HG03175 (cell line): ENCODE measurements around the gene ACER3.
"Not testable (repeated sequence)": the region's sequence is repeated elsewhere in the genome, so short reads cannot be mapped to it uniquely, and the experiment has no call there.

Experiments used
- ATAC-seq: cut with Tn5 transposase; IDR thresholded peaks from one replicate; pipeline ENCODE4 v1.9.1; 2021; ENCODE audit warnings: mild to moderate bottlenecking, moderate library complexity; ENCODE audit not compliant: unreplicated experiment

ACER3 gene

GRCh38 chr11:76836613-76837291, 24.0 kb upstream of the ACER3 start:
- no peak for ATAC-seq

GRCh38 chr11:76837696-76838677, 22.7 kb upstream of the ACER3 start:
- no peak for ATAC-seq

GRCh38 chr11:76838678-76839068, 22.0 kb upstream of the ACER3 start:
- no peak for ATAC-seq

- no peak for ATAC-seq
Observed at GRCh38 chr11:76839311-76839710, 21.4 kb upstream of the ACER3 start.

DNA sequence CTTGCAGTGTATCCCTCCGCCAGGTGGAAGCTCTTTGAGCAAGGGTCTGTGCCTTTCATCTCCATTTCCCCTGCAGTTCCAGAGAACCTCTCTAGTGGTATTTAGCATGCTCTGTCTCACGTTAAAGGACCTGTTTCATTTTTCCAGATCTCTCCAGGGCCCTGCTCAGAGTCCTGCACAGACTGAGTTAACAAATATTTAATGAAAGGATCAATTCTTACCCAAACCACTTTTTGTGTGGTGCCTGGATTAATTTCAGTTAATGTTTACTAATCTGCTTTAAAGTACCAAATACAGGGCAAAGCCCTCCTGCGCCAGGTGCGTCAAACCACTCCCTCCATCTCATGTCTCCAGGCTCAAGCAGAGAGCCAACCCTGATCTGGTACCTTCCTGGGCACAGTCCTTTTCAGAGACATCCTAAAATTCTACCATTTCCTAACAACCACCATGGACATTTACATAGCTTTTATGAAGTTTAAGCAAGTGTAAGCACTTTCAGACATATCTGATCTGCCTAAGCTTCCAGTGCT, 18.7 kb upstream of the ACER3 start:
- ATAC-seq: no peak

GRCh38 chr11:76843907-76844306, 16.8 kb upstream of the ACER3 start:
- ATAC-seq: no peak

DNA sequence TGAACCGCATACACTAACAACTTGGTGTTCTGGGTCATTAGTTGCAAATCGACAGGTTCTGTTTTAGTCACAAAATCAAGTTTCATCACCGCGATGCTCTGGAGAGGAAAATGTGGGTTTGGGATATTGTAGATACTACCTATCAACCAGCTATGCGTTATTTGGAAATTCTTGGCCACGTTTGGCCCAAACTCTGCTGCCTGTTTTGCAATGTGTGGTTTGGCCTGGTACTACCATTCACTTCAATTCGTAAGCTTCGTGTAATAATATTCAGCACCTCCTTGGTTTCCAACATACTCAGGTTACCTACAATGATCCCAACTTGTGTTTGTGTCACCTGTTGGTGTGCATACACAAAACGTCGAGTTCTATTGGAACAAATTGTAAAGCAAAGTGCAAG, 16.2 kb upstream of the ACER3 start:
- ATAC-seq: no peak

GRCh38 chr11:76845069-76845468, 15.6 kb upstream of the ACER3 start:
- no peak for ATAC-seq

DNA sequence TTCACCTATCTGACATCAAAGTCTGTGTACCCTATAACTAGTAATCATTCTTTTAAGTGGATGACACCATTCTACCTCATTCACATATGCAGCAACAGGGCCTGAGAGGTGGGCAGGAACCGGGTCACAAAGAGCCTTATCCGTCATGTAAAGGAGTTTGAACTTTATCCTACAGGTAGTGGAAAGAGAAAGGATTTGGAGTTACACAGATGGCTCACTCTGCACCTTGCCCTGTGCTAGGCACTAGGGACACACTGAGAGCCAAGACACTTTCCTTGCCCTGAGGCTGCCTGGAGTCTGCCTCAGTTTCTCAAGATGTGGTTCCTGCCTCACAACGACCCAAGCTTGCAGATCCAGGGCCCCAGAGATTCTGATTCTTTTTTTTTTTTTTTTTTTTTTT, 14.3 kb upstream of the ACER3 start:
- ATAC-seq: no peak

- ATAC-seq: no peak
Observed at GRCh38 chr11:76849376-76849775, 11.3 kb upstream of the ACER3 start.

GRCh38 chr11:76850130-76850529, 10.6 kb upstream of the ACER3 start:
- ATAC-seq: no peak

GRCh38 chr11:76850815-76851214, 9.9 kb upstream of the ACER3 start:
- no peak for ATAC-seq

DNA sequence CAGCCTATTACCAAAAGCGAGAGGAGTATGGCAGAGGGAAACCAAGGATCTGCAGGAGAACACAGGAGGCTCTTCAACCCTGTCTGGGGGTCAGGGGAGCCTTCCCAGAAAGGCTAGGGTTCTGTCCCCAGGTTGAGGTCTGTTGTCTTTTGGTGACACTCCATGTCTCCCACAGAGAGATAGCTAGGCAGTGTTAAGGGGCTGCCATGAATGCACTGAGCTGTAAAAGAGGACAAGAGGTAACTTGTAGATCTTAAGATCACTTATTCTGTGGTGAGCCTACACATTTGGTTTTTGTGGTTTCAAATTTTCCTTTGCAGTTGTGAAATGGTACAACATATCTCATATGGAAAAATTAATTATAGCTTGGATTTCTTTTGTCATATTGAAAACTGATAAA, 6.0 kb upstream of the ACER3 start:
- ATAC-seq: no peak

- not testable (repeated sequence) for ATAC-seq
Observed at GRCh38 chr11:76855670-76856069, 5.0 kb upstream of the ACER3 start.

DNA sequence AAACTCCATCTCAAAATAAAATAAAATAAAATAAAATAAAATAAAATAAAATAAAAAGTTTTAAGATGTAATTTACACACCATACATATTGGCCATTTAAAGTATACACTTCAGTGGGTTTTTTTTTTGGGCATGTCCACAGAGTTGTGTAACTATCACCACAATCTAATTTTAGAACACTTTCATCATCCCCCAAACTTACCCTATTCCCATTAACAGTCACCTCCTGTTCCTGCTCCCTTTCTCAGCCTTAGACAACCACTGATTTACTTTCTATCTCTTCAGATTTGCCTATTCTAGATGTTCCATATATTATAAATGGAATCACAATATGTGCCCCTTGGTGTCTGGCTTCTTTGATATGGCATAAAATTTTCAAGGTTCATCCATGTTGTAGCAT, 4.6 kb upstream of the ACER3 start:
- ATAC-seq: no peak

DNA sequence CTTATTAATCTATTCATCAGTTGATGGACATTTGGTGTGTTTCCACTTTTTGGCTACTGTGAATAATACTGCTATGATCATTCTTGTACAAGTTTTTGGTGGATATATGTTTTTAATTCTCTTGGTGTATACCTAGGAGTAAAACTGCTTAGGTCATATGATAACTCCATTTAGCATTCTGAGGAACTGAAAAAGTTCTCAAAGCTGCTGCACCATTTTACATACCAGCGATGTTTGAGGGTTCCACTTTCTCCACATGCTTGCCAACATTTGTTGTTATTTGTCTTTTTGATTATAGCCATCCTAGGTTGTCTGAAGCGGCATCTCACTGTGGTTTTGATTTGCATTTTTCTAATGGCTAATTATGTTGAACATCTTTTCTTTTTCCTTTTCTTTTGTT, 4.1 kb upstream of the ACER3 start:
- no peak for ATAC-seq

DNA sequence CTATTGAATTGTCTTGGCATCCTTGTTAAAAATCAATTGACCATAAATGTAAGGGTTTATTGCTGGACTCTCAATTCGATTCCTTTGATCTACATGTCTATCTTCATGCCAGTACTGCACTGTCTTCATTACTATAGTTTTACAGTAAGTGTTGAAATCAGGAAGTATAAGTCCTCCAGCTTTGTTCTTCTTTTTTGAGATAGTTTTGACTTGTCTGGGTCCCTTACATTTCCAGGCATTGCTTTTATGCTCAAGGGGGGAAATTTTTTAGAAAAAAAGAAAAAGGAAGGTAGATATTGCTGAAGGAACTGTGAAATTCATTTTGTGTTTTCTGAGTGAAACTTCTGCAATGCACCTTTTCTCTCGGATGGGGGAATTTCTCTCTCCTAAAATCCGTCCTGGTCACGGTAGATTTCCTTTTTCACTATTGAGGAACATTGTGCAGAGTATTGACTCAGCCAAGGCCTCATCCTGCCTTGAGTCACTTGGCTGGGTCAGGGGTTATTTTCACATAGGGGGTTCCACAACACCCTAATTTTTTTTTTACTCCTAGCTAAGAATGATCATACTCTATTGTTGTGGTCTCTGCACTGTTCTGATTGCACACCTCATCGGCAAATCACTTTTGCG, 2.8 kb upstream of the ACER3 start:
- ATAC-seq: no peak

DNA sequence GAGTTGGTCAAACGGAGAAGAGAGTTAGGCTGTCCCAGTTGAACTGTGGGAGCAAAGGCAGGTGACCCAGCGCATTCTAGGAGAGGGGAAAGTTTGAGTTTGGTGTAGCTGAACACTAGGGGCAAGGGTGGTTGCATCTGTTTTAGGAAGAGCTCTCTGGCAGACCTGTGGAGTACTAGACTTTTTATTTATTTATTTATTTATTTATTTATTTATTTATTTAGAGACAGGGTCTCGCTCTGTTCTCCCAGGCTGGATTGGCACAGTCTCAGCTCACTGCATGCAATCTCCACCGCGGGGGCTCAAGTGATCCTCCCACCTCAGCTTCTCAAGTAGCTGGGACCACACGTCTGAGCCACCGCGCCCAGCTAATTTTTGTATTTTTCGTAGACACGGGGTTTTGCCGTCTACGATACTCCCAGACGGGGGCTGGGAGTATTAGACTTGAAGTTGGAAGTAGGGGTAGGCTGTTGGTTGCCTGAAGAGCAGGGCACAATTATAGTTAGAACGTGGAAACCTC, 950 bp upstream of the ACER3 start:
- ATAC-seq: no peak

DNA sequence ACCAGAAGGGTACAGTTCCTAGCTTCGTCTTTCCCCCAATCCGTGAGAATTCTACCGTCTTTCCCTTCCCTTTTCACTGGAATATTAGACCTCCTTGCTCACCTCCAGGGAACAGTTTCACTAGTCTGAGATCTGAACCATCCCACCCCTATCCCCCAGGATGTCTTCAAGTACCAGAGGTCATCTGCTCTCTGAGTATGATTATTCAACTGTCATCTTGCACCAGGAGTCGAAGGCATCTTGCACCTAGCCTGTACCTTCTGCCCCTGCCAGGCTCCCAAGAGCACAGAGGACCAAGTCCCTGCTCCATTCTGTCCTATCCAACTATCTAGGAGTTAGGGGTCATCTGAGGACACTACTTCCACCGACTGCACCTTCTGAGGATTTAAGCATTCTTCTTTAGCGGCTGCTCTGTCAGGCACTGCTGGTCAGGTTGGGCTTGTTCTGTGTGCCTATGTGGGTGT, 804 bp downstream of the ACER3 start:
- no peak for ATAC-seq

- ATAC-seq: not testable (repeated sequence)
Observed at GRCh38 chr11:76862794-76863193, 2.1 kb downstream of the ACER3 start.

DNA sequence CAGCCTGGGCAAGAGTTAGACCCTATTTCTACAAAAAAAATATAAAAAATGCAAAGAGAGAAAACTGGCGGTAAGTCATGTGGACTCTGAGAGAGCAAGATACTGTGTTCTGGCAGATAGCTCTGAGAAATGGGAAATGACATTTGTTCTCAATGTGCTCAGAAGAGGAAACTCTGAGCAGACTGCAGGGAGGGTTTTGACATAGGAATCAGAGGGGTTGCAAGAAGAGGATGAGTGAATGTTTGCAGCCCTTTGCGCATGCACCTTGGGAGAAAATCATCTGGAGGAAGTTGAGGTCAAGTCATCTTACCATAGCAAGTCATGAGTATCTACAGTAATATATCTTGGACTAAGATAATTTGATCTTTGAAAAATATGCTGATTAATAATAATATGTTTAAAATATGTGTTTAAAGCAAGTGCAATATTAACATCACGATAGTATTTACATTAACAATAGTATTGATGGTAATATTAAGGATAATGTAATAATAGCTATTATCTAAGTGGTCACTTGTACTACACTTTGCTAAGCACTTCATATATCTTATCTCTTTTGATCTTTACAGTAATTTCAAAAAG, 2.6 kb downstream of the ACER3 start:
- no peak for ATAC-seq
